WTC11 (cell line): ENCODE measurements around the gene SYCE3. TPM values are rescaled to one million over a fixed set of nuclear protein-coding genes. Genes with fewer than 3 reads are reported as not detected.

Source experiments
- ATAC-seq: fragments of 200-7000 bp; cut with Tn5 transposase; 2 replicates; pipeline ENCODE4 v1.10.0; 2021; ENCODE audit warnings: mild to moderate bottlenecking, moderate library complexity
- CTCF ChIA-PET: fragments of 300-600 bp; sonication (Branson Sonifier 250); formaldehyde crosslinking; loops from one replicate; lab custom pipeline; 2021; ENCODE audit warnings: antibody characterized with exemption; lab: Charles Lee
- POLR2A ChIA-PET: fragments of 350-600 bp; sonication (Branson Sonifier 250); formaldehyde crosslinking; loops from one replicate; lab custom pipeline; 2021; ENCODE audit warnings: antibody characterized with exemption; lab: Charles Lee
- DNase-seq: peaks from one replicate; pipeline ENCODE4 v3.0.0; 2021; ENCODE audit warnings: low spot score
- H3K27ac Mint-ChIP-seq: 2 replicates; pipeline ENCODE4 v1.8.0; 2021; ENCODE audit warnings: mixed read lengths
- H3K27me3 Mint-ChIP-seq: 2 replicates; pipeline ENCODE4 v1.8.0; 2021; ENCODE audit warnings: low read depth, mild to moderate bottlenecking, moderate library complexity, mixed read lengths
- H3K36me3 Mint-ChIP-seq: 2 replicates; pipeline ENCODE4 v1.8.0; 2021; ENCODE audit warnings: mixed read lengths
- H3K4me1 Mint-ChIP-seq: 2 replicates; pipeline ENCODE4 v1.8.0; 2022; ENCODE audit warnings: mixed read lengths
- H3K4me3 Mint-ChIP-seq: 2 replicates; pipeline ENCODE4 v1.8.0; 2021; ENCODE audit warnings: mild to moderate bottlenecking, moderate library complexity, mixed read lengths
- H3K9me3 Mint-ChIP-seq: 2 replicates; pipeline ENCODE4 v1.8.0; 2021; ENCODE audit warnings: mixed read lengths
- AFF4 ChIP-seq: sonication (generic); formaldehyde crosslinking; IDR thresholded peaks from 2 replicates; pipeline ENCODE4 v1.8.1; 2023; ENCODE audit warnings: mild to moderate bottlenecking, missing genetic modification reagents, borderline replicate concordance
- AR ChIP-seq: fragments of 250-450 bp; sonication (Bioruptor Pico); IDR thresholded peaks from 2 replicates; pipeline ENCODE4 v1.9.0; 2021; ENCODE audit warnings: mild to moderate bottlenecking
- ATF1 ChIP-seq: sonication (generic); formaldehyde crosslinking; IDR thresholded peaks from 2 replicates; pipeline ENCODE4 v1.8.1; 2023; ENCODE audit warnings: mild to moderate bottlenecking, moderate library complexity, missing genetic modification reagents
- CBFB ChIP-seq: sonication (generic); formaldehyde crosslinking; IDR thresholded peaks from 2 replicates; pipeline ENCODE4 v1.8.1; 2022; ENCODE audit warnings: mild to moderate bottlenecking, low read depth, missing genetic modification reagents
- E2F4 ChIP-seq: sonication (generic); formaldehyde crosslinking; IDR thresholded peaks from 2 replicates; pipeline ENCODE4 v1.8.1; 2022; ENCODE audit warnings: low read depth, mild to moderate bottlenecking, moderate library complexity, missing genetic modification reagents, borderline replicate concordance
- E2F5 ChIP-seq: sonication (generic); formaldehyde crosslinking; IDR thresholded peaks from 2 replicates; pipeline ENCODE4 v1.8.1; 2022; ENCODE audit warnings: mild to moderate bottlenecking, moderate library complexity, missing genetic modification reagents
- GTF2I ChIP-seq: fragments of 250-450 bp; sonication (Bioruptor Pico); conservative IDR thresholded peaks from 2 replicates; pipeline ENCODE4 v1.4.0; 2021; ENCODE audit warnings: mild to moderate bottlenecking
- IRF1 ChIP-seq: sonication (generic); formaldehyde crosslinking; IDR thresholded peaks from 2 replicates; pipeline ENCODE4 v1.8.0; 2023; ENCODE audit warnings: missing genetic modification reagents
- IRF2 ChIP-seq: sonication (generic); formaldehyde crosslinking; IDR thresholded peaks from 2 replicates; pipeline ENCODE4 v1.8.0; 2022; ENCODE audit warnings: low read depth, missing genetic modification reagents, borderline replicate concordance
- MAX ChIP-seq: sonication (generic); formaldehyde crosslinking; IDR thresholded peaks from 2 replicates; pipeline ENCODE4 v1.8.0; 2022; ENCODE audit warnings: mild to moderate bottlenecking, missing genetic modification reagents
- MXD4 ChIP-seq: fragments of 250-450 bp; sonication (Bioruptor Pico); IDR thresholded peaks from 2 replicates; pipeline ENCODE4 v1.8.0; 2021; ENCODE audit warnings: mild to moderate bottlenecking, moderate library complexity, borderline replicate concordance
- PREB ChIP-seq: sonication (generic); formaldehyde crosslinking; IDR thresholded peaks from 2 replicates; pipeline ENCODE4 v1.8.1; 2022; ENCODE audit warnings: mild to moderate bottlenecking, missing genetic modification reagents, moderate library complexity, borderline replicate concordance
- PRRX2 ChIP-seq: fragments of 250-450 bp; sonication (Bioruptor Pico); IDR thresholded peaks from 2 replicates; pipeline ENCODE4 v1.8.0; 2021; ENCODE audit warnings: mild to moderate bottlenecking
- RELA ChIP-seq: sonication (generic); formaldehyde crosslinking; IDR thresholded peaks from 2 replicates; pipeline ENCODE4 v1.8.1; 2022; ENCODE audit warnings: missing genetic modification reagents, mild to moderate bottlenecking, borderline replicate concordance
- SMAD4 ChIP-seq: sonication (generic); formaldehyde crosslinking; IDR thresholded peaks from 2 replicates; pipeline ENCODE4 v1.8.0; 2022; ENCODE audit warnings: mild to moderate bottlenecking, missing genetic modification reagents
- ZBTB21 ChIP-seq: sonication (generic); formaldehyde crosslinking; IDR thresholded peaks from 2 replicates; pipeline ENCODE4 v1.8.1; 2023; ENCODE audit warnings: mild to moderate bottlenecking, missing genetic modification reagents, borderline replicate concordance
- ZNF138 ChIP-seq: sonication (generic); formaldehyde crosslinking; conservative IDR thresholded peaks from 2 replicates; pipeline ENCODE4 v1.8.1; 2022; ENCODE audit warnings: mild to moderate bottlenecking, moderate library complexity, missing genetic modification reagents
- ZNF263 ChIP-seq: sonication (generic); formaldehyde crosslinking; IDR thresholded peaks from 2 replicates; pipeline ENCODE4 v1.8.1; 2022; ENCODE audit warnings: low read depth, mild to moderate bottlenecking, moderate library complexity, missing genetic modification reagents
- ZNF281 ChIP-seq: sonication (generic); formaldehyde crosslinking; IDR thresholded peaks from 2 replicates; pipeline ENCODE4 v1.8.0; 2023; ENCODE audit warnings: mild to moderate bottlenecking, missing genetic modification reagents
- ZNF396 ChIP-seq: fragments of 250-450 bp; sonication (Bioruptor Pico); IDR thresholded peaks from 2 replicates; pipeline ENCODE4 v1.8.0; 2021; ENCODE audit warnings: mild to moderate bottlenecking, moderate library complexity, borderline replicate concordance
- total RNA-seq: library from RNA; stranded (reverse); gene quantifications from 3 replicates; pipeline ENCODE4 v1.2.3, GENCODE V29; 2021

Gene SYCE3
- total RNA-seq, 1 experiment from 2014 or later: 0.46 TPM

- ChIA-PET CTCF (interaction anchor here (0.7 kb wide), 1 partner anchor 10 kb away, joined by 3 read pairs; no protein-coding TSS in a partner anchor), POLR2A (interaction anchor here (0.7 kb wide), 1 partner anchor 53 kb away, joined by 4 read pairs; no protein-coding TSS in a partner anchor)
- ATAC-seq (no peak), DNase-seq (no peak)
- no peak overlapping the region for H3K4me3 Mint-ChIP-seq
- no peak overlapping the region for H3K27ac Mint-ChIP-seq
- H3K9me3 Mint-ChIP-seq: no peaks in the 10 kb centered on the region
- H3K4me1 Mint-ChIP-seq: no peaks in the 10 kb centered on the region
- no peaks in the 10 kb centered on the region for H3K27me3 Mint-ChIP-seq
- H3K36me3 Mint-ChIP-seq: peaks cover 15% of the 10 kb centered on the region
- no peak for TF ChIP-seq ZBTB21 (CRISPR knock-in tag)
- no peak for TF ChIP-seq ZNF396 (CRISPR knock-in tag)
- TF ChIP-seq MXD4 (CRISPR knock-in tag): no peak
- no peak for TF ChIP-seq IRF2 (CRISPR knock-in tag)
- TF ChIP-seq RELA (CRISPR knock-in tag): no peak
- no peak for TF ChIP-seq AFF4 (CRISPR knock-in tag)
- TF ChIP-seq PRRX2: no peak
- no peak for TF ChIP-seq ATF1 (CRISPR knock-in tag)
Measured at GRCh38 chr22:50516068-50516467, 46.7 kb downstream of the SYCE3 start.

GRCh38 chr22:50513175-50513574 is 49.5 kb downstream of the SYCE3 start:
- no peaks in the 10 kb centered on the region for H3K9me3 Mint-ChIP-seq
- ChIA-PET CTCF (no interaction called here), POLR2A (no interaction called here)
- no peak overlapping the region for H3K27ac Mint-ChIP-seq
- DNase-seq (no peak), ATAC-seq (no peak)
- no peak overlapping the region for H3K4me3 Mint-ChIP-seq
- peaks cover 8% of the 10 kb centered on the region; the same call in 1 of the 2 replicates for H3K36me3 Mint-ChIP-seq
- H3K4me1 Mint-ChIP-seq: peaks cover 10% of the 10 kb centered on the region
- H3K27me3 Mint-ChIP-seq: no peaks in the 10 kb centered on the region
- TF ChIP-seq PREB: no peak
- TF ChIP-seq ZNF138: no peak
- TF ChIP-seq AR (CRISPR knock-in tag): no peak
- no peak for TF ChIP-seq IRF1
- TF ChIP-seq SMAD4 (CRISPR knock-in tag): no peak
- TF ChIP-seq E2F5: no peak
- TF ChIP-seq E2F4 (CRISPR knock-in tag): no peak
- TF ChIP-seq PRRX2: no peak
- no peak for TF ChIP-seq ZNF263
- TF ChIP-seq ZNF281 (CRISPR knock-in tag): no peak
- TF ChIP-seq CBFB: no peak
- TF ChIP-seq GTF2I: no peak
- TF ChIP-seq MAX: no peak
